Fibroblast of the aortic adventitia (primary cell): Measurements from ENCODE around the gene THSD7A. TPM values are rescaled to one million over a fixed set of nuclear protein-coding genes. Genes with fewer than 3 reads are reported as not detected.

ENCODE experiments used
- DNase-seq: peaks from one replicate; pipeline ENCODE4 v3.0.0-alpha.2; 2010; ENCODE audit warnings: low read depth
- H3K4me3 ChIP-seq: 2 replicates; pipeline ENCODE4 v1.5.1; 2011; ENCODE audit warnings: low read depth, mild to moderate bottlenecking, control low read depth, low read length, moderate library complexity
- total RNA-seq: library from RNA; depleted of rRNA; stranded (reverse); fragments of >200 nt; gene quantifications from 2 replicates; pipeline ENCODE4 v1.2.3, GENCODE V29; 2012; ENCODE audit warnings: low replicate concordance
- TF ChIP-seq, protein P1 (sequence below): IDR thresholded peaks from 2 replicates; pipeline ENCODE4 v1.5.1; 2011; ENCODE audit warnings: mild to moderate bottlenecking, low read length, control low read depth, inconsistent platforms; ENCODE audit not compliant: insufficient read depth

THSD7A gene
- total RNA-seq, 1 donor = 2.5 TPM

- TF ChIP-seq, protein P1, sequence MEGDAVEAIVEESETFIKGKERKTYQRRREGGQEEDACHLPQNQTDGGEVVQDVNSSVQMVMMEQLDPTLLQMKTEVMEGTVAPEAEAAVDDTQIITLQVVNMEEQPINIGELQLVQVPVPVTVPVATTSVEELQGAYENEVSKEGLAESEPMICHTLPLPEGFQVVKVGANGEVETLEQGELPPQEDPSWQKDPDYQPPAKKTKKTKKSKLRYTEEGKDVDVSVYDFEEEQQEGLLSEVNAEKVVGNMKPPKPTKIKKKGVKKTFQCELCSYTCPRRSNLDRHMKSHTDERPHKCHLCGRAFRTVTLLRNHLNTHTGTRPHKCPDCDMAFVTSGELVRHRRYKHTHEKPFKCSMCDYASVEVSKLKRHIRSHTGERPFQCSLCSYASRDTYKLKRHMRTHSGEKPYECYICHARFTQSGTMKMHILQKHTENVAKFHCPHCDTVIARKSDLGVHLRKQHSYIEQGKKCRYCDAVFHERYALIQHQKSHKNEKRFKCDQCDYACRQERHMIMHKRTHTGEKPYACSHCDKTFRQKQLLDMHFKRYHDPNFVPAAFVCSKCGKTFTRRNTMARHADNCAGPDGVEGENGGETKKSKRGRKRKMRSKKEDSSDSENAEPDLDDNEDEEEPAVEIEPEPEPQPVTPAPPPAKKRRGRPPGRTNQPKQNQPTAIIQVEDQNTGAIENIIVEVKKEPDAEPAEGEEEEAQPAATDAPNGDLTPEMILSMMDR = no peak
These were observed 150.5 kb downstream of the THSD7A start for GRCh38 chr7:11681461-11681860.

GRCh38 chr7:11675163-11675562 lies 156.8 kb downstream of the THSD7A start:
- DNase-seq = no peak
- H3K4me3 ChIP-seq = no peak overlapping the region
- TF ChIP-seq, protein P1 = no peak

More at GRCh38 chr7:11681461-11681860, 150.5 kb downstream of the THSD7A start:
- no peak overlapping the region for H3K4me3 ChIP-seq
- no peak for DNase-seq

DNA sequence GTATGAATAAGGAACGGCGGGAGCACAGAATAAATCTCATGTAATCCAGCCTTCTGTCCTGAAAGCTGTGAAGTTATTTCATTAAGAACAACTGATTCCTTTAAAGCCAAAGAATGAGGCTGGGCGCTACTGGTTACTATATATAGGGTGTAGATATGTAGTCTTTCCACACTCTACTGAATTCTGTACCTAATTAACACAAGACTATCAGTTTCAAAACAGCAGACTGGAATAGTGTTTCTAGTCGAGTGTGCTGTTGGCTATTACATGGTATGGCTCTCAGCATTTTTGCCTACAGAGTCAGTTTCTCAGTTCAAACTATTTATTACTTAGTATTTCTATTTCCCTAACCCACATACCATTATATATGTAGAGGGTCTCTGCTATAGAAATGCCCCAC lies 163.3 kb downstream of the THSD7A start:
- TF ChIP-seq, protein P1 = no peak
- no peak for DNase-seq
- H3K4me3 ChIP-seq = no peak overlapping the region

GRCh38 chr7:11667810-11668185 lies 164.2 kb downstream of the THSD7A start:
- TF ChIP-seq, protein P1 = no peak
- DNase-seq = no peak
- H3K4me3 ChIP-seq = no peak overlapping the region

DNA sequence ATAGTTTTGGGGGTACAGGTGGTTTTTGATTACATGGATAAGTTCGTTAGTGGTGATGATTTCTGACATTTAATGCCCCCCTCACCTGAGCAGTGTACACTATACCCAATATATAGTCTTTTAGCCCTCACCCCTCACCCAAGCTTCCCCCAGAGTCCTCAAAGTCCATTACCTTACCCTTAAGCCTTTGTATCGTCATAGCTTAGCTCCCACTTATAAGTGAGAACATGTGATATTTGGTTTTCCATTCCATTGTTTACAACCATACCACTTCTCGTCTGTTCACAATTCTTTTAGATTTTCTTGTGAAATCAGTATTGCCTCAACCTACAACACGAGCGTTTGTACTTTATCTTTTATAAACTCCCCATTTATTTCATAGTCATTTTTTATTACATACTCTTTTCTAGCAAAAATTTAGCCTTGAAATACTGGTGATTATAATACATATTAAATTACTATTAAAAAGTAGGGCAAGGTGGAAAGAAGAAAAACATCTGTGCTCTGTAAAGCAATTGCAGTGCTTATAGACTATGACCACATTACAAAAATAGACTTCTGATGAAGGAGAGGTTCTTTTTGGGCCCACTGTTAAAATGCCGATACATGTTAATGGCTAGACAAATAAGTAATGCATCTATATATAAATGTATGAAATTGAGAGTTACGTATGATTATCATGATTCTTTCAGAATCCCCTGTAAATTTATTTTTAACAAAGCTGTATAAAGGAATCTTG lies 164.8 kb downstream of the THSD7A start:
- no peak overlapping the region for H3K4me3 ChIP-seq
- no peak for DNase-seq
- TF ChIP-seq, protein P1 = no peak

GRCh38 chr7:11665357-11665756 lies 166.6 kb downstream of the THSD7A start:
- no peak for DNase-seq
- TF ChIP-seq, protein P1 = no peak
- no peak overlapping the region for H3K4me3 ChIP-seq

DNA sequence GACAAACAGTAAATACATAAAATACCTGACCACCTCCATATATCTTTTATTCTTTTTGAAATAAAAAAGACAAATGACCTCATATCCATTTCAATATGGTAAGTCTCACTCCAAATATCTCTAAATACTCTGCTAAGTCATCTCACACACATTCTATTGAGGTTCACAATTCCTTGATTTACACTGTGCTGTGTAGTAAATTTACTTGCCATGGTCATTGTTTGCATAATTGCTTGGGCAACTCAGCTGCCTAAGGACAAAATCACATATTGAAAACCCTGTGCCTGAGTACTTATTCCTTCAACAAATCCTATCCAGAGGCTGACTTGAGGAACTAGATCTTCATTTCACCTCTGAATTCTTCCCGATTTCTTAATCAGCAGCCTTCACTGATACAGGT lies 176.4 kb downstream of the THSD7A start:
- TF ChIP-seq, protein P1 = no peak
- no peak overlapping the region for H3K4me3 ChIP-seq
- no peak for DNase-seq
